T follicular helper cell (primary cell): ENCODE results near the gene DUSP14.

Source experiments
- DNase-seq: peaks from one replicate; pipeline ENCODE4 v3.0.0-alpha.2; 2020; ENCODE audit warnings: low read depth

Gene DUSP14

DNA sequence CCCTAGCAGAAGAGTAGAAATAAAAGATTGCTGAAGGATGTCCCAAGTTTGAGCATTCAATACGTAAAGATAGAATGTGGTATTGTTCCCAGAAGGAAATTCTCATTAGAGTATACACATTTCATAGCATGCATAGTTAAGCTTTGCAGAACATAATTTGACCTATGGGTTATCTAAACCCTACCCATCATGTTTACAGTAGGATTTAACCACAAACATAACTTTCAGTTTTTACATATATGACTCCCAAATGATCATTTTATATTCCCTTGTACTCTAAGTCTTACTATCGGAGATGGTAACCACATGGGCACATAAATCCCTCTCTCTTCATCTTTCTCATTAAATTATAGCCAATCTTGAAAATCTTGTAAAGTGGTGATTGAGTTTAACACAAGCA, 68.6 kb downstream of the DUSP14 start:
- DNase-seq: no peak

DNA sequence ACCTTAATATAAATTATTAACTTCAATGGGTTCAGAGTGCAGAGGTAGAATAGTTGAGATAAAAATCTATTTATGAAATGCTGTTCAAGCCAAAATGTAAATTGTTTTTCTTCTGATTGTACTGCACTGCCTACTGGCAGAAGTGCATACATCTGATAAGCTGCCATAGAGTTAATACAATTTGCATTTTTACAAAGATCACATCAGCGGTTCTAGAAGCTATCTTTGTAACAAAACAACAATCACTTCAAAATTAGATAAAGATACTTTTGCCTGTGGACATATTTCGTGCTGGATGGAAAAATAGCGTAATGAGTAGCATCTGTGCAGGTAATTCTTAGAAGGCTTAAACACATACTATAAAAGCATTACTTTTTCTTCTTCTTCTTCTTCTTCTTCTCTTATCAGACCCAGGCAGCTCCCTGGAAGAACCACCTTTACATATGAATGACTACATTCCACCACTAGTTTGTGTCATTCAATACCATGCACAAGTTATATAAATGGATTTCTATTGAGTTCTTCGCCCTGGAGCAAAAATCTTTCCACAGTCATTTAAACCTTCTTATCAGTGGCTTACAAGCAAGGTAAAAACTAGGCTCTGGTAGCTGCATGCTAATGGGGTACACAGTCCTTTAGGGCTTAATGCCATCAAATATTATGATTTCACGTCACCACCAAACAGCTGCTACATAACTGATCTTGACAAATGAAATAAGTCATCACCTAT, 72.5 kb downstream of the DUSP14 start:
- no peak for DNase-seq
